ENCODE results near the gene CMTR1.

CMTR1 gene

DNA sequence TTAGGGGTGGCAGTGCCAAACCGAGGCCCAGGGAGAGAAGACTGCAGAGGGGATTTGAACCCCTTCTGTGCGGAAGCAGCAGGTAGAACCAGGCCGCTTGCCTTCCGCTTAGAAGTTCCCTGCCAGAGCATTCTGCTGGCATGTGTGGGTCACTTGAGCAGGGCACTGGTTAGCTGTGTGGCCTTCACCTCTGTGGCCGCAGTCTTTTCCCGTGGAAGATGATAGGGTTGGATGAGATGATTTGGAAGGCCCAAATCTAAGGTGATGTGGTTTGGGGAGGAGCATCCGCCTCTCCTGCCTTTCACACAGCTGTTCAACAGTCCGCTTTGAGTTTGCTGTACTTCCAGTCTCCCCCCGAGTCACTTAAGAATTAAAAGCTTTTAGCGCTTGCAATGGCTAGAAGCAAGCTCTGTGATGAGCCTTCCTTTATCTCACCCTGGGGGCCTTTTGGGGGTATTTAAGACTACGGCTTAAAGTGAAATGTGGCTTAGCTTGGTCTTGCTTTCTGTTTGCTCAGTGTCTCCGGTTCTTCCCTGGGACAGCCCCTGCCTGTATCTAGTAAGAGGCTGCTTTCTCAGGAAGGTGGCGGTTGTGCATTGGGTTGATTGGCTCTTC, 743 bp downstream of the CMTR1 start:
- POLR2A ChIA-PET = interaction anchor here (1.2 to 1.8 kb wide), 6 partner anchors 8 to 79 kb away, joined by 4 to 8 read pairs (median 6); partner anchors contain the start of gene CCDC167
- Histone ChIP-seq H3K4me1 (ENCODE audit: control insufficient read depth, insufficient read depth, low read length) (peaks cover 14% of the 10 kb centered on the region), H3K27ac (ENCODE audit: extremely low read depth, low read depth, low read length) (peak overlapping the region; percentile 56), H3K9me3 (ENCODE audit: control insufficient read depth, insufficient read depth, low read depth, low read length) (no peaks in the 10 kb centered on the region), H3K4me3 (ENCODE audit: low read depth, low read length) (peak overlapping the region; percentile 91), H3K36me3 (ENCODE audit: control insufficient read depth in 2 of 2, insufficient read depth in 1 of 2, low read length in 2 of 2) (peaks cover 17 to 33% of the 10 kb centered on the region in 2 experiments)
- CTCF ChIA-PET = interaction anchor here (0.6 kb wide), 2 partner anchors 26 to 819 kb away, joined by 3 to 4 read pairs; no protein-coding TSS in a partner anchor
- TF ChIP-seq ZNF341 (tag by site-specific recombination; IDR thresholded peaks at IDR 0.05; ENCODE audit: low read depth) = peak; percentile 60
- TF ChIP-seq ZBTB17 (tag by site-specific recombination; IDR thresholded peaks at IDR 0.05) = peak; percentile 35
- no peak for TF ChIP-seq ZNF530 (tag by site-specific recombination; IDR thresholded peaks at IDR 0.05; ENCODE audit: low read depth)

GRCh38 chr6:37435373-37435772, 2.4 kb downstream of the CMTR1 start:
- H3K4me1 ChIP-seq (ENCODE audit: control insufficient read depth, insufficient read depth, low read length) = peaks cover 14% of the 10 kb centered on the region
- TF ChIP-seq, protein P1, sequence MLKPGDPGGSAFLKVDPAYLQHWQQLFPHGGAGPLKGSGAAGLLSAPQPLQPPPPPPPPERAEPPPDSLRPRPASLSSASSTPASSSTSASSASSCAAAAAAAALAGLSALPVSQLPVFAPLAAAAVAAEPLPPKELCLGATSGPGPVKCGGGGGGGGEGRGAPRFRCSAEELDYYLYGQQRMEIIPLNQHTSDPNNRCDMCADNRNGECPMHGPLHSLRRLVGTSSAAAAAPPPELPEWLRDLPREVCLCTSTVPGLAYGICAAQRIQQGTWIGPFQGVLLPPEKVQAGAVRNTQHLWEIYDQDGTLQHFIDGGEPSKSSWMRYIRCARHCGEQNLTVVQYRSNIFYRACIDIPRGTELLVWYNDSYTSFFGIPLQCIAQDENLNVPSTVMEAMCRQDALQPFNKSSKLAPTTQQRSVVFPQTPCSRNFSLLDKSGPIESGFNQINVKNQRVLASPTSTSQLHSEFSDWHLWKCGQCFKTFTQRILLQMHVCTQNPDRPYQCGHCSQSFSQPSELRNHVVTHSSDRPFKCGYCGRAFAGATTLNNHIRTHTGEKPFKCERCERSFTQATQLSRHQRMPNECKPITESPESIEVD (tag by site-specific recombination; IDR thresholded peaks at IDR 0.05) = peak; percentile 56; the same call in 1 of the 2 replicates
- peak; percentile 39 for TF ChIP-seq ZIC2 (tag by site-specific recombination; IDR thresholded peaks at IDR 0.05)
- no peak for TF ChIP-seq ZNF513 (tag by site-specific recombination; IDR thresholded peaks at IDR 0.05)
- 0 out of 2 replicates have a peak, but pooled peaks have one; percentile 25 for TF ChIP-seq ZNF341 (tag by site-specific recombination; IDR thresholded peaks at IDR 0.05; ENCODE audit: low read depth)
- H3K9me3 ChIP-seq (ENCODE audit: control insufficient read depth, insufficient read depth, low read depth, low read length) = no peaks in the 10 kb centered on the region
- peaks cover 17 to 49% of the 10 kb centered on the region in 2 experiments for H3K36me3 ChIP-seq (ENCODE audit: control insufficient read depth in 2 of 2, insufficient read depth in 1 of 2, low read length in 2 of 2)
- CTCF ChIA-PET = no interaction called here
- H3K27ac ChIP-seq (ENCODE audit: extremely low read depth, low read depth, low read length) = no peak overlapping the region
- POLR2A ChIA-PET = no interaction called here
- no peak overlapping the region for H3K4me3 ChIP-seq (ENCODE audit: low read depth, low read length)

DNA sequence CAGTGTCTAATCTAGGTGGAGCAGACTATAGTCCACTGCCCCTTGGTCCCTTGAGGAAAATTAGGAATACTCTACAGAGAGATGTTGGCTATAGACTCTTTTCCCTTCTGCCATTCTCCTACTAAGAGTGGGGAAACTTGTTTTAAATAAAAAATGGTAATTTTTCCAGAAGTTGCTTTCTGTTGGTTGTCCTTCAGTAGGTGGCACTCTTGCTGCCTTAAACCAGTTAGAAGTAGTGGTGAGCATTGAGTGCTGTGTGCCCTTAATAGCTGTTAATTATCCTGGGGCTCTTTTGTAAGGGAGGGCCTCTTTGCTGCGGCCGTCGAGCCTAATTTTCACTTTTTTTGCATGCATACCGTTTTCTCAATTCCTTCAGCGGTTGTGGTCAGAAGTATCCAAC, 2.8 kb downstream of the CMTR1 start:
- no peaks in the 10 kb centered on the region for H3K9me3 ChIP-seq (ENCODE audit: control insufficient read depth, insufficient read depth, low read depth, low read length)
- ChIA-PET POLR2A (no interaction called here), CTCF (no interaction called here)
- H3K27ac ChIP-seq (ENCODE audit: extremely low read depth, low read depth, low read length) = no peak overlapping the region
- H3K4me3 ChIP-seq (ENCODE audit: low read depth, low read length) = no peak overlapping the region
- TF ChIP-seq, protein P2, sequence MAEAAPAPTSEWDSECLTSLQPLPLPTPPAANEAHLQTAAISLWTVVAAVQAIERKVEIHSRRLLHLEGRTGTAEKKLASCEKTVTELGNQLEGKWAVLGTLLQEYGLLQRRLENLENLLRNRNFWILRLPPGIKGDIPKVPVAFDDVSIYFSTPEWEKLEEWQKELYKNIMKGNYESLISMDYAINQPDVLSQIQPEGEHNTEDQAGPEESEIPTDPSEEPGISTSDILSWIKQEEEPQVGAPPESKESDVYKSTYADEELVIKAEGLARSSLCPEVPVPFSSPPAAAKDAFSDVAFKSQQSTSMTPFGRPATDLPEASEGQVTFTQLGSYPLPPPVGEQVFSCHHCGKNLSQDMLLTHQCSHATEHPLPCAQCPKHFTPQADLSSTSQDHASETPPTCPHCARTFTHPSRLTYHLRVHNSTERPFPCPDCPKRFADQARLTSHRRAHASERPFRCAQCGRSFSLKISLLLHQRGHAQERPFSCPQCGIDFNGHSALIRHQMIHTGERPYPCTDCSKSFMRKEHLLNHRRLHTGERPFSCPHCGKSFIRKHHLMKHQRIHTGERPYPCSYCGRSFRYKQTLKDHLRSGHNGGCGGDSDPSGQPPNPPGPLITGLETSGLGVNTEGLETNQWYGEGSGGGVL (tag by site-specific recombination; IDR thresholded peaks at IDR 0.05) = no peak
- TF ChIP-seq ZNF223 (tag by site-specific recombination; IDR thresholded peaks at IDR 0.05) (no peak), ZBTB26 (tag by site-specific recombination; optimal IDR thresholded peaks at IDR 0.05) (no peak), ZBTB49 (tag by site-specific recombination; IDR thresholded peaks at IDR 0.05; ENCODE audit: low read depth) (no peak), ZNF501 (tag by site-specific recombination; IDR thresholded peaks at IDR 0.05) (no peak), ZNF140 (tag by site-specific recombination; IDR thresholded peaks at IDR 0.05) (no peak), EGR2 (tag by site-specific recombination; IDR thresholded peaks at IDR 0.05; ENCODE audit: low read depth) (no peak), OSR2 (tag by site-specific recombination; IDR thresholded peaks at IDR 0.05) (no peak), ZNF529 (tag by site-specific recombination; IDR thresholded peaks at IDR 0.05; ENCODE audit: insufficient replicate concordance) (no peak), HOXC10 (CRISPR knock-in tag; IDR thresholded peaks at IDR 0.05) (no peak), ZNF366 (tag by site-specific recombination; conservative IDR thresholded peaks at IDR 0.05) (no peak), ZNF354C (tag by site-specific recombination; IDR thresholded peaks at IDR 0.05; ENCODE audit: borderline replicate concordance, low read depth) (no peak), ZNF768 (tag by site-specific recombination; IDR thresholded peaks at IDR 0.05) (no peak), ZNF707 (tag by site-specific recombination; IDR thresholded peaks at IDR 0.05) (no peak), ZNF114 (tag by site-specific recombination; IDR thresholded peaks at IDR 0.05) (no peak), ZNF426 (tag by site-specific recombination; IDR thresholded peaks at IDR 0.05) (no peak)
- H3K4me1 ChIP-seq (ENCODE audit: control insufficient read depth, insufficient read depth, low read length) = peaks cover 14% of the 10 kb centered on the region
- peaks cover 20 to 54% of the 10 kb centered on the region in 2 experiments for H3K36me3 ChIP-seq (ENCODE audit: control insufficient read depth in 2 of 2, insufficient read depth in 1 of 2, low read length in 2 of 2)
